Mesenteric fat pad (tissue), 1 donor: Measurements from ENCODE around the gene TAMALIN. TPM values are rescaled to one million over a fixed set of nuclear protein-coding genes. Genes with fewer than 3 reads are reported as not detected.
"Not testable (repeated sequence)": the region's sequence is repeated elsewhere in the genome, so short reads cannot be mapped to it uniquely, and the experiment has no call there.

ENCODE experiments used
- DNase-seq: peaks from one replicate; pipeline ENCODE4 v3.0.0-alpha.2; 2020; ENCODE audit warnings: low spot score
- long read RNA-seq: library from polyadenylated mRNA; unstranded; transcript quantifications from one replicate; pipeline ENCODE4 v2.0.0, GENCODE V29; 2020
- total RNA-seq: library from RNA; stranded (reverse); fragmentation: NEBNext Ultra II Directional; extraction: Animal tissue kit (Norgen Biotek cat#: 25700); gene quantifications from one replicate; pipeline ENCODE4 v1.2.1, GENCODE V29; 2021
- donor health status: DM: yes; HTN: yes; CAD: no.

The TAMALIN gene
- total RNA-seq: 117 TPM
- long read RNA-seq, partial matches to known transcripts: 0 of 7 reads
- long read RNA-seq, other reads (novel, unspliced or antisense): 7 of 7 reads

DNA sequence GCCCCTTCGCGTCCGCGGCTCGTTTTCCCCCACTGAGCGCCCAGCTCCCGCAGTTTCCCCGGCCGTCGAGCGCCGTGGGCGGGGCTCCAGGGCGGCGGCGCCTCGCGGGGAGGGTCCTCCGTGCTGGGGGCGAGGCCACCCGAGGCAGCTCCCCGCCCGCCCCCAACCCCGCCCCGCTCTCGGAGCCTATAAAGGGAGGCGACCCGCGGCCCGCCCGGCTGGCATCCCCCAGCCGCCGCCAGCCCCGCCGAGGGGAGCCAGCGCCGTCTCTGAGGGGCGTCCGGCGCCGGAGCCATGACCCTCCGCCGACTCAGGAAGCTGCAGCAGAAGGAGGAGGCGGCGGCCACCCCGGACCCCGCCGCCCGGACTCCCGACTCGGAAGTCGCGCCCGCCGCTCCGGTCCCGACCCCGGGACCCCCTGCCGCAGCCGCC, at the start of gene TAMALIN:
Gene TAMALIN, plus strand, starts transcription at position 221 of the 432 bp plus-strand sequence. Its CDS starts 74 bp downstream, at position 295.
- DNase-seq: peak; percentile 94

DNA sequence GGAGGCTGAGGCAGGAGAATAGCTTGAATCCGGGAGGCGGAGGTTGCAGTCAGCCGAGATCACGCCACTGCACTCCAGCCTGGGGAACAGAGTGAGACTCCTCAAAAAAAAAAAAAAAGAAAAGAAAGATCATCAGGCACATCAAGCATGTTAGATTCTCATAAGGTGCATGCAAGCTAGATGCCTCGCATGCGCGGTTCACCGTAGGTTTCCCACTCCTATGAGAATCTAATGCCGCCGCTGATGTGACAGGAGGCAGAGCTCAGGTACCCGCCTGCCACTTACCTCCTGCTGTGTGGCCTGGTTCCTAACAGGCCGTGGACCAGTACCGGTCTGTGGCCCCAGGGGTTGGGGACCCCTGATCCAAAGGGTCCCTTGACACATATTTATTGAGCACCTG, 48.2 kb upstream of the TAMALIN start:
- no peak for DNase-seq

DNA sequence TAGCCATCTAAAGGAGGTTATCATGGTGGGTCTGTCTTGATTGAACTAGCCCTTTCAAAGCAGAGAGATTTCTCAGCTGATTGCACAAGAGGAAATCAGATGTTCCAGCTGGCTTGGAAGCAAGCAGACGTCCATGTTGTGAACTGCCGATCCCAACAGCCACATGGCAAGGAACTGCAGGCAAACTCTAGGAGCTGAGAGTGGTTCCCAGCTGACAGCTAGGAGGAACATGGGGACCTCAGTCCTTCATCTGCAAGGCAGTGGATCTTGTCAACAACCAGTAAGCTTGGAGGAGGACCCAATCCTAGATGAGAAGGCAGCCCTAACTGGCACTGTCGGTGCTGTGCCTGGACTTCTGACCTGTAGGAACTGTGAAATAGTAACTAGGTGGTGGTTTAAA, 47.5 kb upstream of the TAMALIN start:
- DNase-seq: no peak

DNA sequence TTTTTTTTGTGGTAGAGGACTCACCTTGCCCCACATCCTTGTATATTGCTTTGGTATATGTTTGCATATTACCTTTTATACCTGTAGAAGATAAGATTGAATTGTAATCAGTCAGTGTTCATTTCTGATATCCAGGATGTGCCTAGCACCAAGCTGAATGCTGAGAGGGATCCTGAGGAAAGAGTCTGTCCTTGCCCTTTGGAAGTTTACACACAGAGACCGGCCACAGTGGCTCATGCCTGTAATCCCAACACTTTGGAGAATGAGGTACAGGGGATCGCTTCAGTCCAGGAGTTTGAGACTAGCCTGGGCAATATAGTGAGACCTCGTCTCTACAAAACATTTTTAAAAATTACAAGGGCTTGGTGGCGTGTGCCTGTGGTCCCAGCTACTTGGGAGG, 46.8 kb upstream of the TAMALIN start:
- no peak for DNase-seq

DNA sequence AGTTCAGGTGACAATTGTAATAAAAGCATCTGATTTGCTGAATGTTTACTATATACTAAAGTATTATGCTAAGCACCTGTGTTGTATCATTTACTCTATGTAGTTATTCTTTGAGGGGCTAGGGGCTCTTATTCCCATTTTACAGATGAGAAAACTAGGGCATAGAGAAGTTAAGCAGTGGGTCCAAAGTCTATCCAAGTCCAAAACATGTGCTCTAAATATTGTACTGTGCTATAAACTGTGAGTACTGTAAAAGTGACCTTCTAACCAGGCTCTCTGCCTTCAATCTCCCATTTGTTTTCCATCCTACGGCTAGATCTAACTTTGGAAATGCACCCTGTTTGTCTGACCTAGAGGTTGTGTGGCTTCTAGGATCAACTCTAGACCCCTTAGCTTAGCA, 46.3 kb upstream of the TAMALIN start:
- DNase-seq: no peak

DNA sequence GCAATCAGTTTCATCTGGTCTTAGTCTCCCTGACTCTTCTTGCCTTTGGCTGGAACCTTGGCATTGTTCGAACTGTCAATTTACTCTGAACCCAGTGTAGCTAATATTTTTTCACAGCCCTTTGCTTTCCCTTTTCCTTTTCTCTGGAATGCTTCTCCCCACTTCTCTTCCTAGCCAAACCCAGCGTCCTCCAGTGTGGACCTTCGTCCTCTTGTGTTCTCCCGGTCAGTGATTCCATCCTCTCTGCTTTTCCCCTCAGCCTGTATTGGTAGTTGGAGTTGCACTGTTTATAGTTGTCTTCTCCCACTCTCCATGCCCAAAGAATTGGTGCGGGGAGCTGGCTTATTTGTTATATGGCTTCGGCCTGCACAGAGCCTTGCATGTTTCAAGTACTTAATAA, 45.9 kb upstream of the TAMALIN start:
- no peak for DNase-seq

DNA sequence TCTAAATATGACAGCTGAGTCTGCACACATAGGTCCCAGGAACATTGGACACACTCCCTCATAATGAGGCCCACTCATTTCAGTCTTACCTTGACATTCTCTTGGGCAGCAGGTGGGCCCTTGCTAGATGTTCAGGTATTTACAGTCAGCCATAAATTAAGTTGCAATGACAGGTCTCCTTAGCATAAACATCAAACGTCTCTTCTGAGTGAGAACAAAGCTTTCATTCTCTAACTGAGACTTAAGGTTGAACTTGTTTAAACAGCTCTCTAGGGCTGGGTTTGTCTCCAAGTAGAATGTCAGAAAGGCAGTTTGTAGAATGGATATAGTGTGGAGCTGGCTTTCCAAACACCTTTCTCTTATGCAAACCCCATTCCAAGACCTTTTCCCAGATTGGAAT, 44.9 kb upstream of the TAMALIN start:
- DNase-seq: no peak

DNA sequence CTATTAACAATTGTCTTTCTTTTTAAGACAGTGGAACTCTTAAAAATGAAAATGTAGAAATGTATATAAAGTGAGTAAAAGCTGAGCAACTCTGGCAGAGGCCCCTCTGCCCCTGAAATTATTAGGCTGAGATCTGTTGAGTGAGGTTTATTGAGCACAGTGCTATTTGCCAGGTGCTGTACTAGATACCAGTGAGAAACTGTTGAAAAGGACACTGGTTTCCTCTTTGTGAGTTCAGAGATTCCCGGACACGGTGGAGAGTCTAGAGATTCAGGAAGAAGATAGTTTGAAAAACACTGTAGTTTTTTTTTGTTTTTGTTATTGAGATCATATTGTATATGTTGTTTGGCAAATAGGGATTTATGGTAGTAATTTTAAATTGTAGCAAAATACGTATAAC, 44.0 kb upstream of the TAMALIN start:
- no peak for DNase-seq

DNA sequence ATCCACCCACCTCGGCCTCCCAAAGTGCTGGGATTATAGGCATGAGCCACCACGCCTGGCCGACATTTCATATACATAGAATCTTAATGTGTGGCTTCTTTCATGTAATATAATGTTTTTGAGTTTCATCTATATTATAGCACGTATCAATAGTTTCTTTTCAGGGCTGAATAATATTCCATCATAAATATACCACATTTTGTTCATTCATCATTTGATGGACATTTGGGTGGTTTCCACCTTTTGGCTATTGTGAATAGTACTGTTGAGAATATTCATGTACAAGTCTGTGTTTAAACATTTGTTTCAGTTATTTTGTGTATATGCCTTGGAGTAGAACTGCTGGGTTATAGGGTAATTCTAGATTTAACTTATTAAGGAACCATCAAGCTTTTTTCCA, 43.3 kb upstream of the TAMALIN start:
- DNase-seq: no peak

DNA sequence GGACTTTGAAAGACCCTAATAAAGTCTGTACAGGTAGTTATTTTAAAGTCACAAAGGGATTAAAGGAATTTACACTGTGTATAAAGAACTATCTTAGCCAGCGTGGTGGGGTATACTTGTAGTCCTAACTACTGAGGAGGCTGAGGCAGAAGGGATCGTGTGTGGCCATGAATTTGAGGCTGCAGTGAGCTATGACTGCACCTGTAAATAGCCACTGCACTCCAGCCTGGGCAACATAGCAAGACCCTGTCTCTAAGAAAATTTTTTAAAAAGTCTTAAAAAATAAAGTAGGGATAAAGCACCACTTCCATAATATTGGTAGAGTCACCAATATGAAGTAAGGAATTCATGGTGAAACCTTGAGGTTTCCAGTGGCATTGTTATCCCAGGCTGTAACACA, 37.1 kb upstream of the TAMALIN start:
- no peak for DNase-seq

DNA sequence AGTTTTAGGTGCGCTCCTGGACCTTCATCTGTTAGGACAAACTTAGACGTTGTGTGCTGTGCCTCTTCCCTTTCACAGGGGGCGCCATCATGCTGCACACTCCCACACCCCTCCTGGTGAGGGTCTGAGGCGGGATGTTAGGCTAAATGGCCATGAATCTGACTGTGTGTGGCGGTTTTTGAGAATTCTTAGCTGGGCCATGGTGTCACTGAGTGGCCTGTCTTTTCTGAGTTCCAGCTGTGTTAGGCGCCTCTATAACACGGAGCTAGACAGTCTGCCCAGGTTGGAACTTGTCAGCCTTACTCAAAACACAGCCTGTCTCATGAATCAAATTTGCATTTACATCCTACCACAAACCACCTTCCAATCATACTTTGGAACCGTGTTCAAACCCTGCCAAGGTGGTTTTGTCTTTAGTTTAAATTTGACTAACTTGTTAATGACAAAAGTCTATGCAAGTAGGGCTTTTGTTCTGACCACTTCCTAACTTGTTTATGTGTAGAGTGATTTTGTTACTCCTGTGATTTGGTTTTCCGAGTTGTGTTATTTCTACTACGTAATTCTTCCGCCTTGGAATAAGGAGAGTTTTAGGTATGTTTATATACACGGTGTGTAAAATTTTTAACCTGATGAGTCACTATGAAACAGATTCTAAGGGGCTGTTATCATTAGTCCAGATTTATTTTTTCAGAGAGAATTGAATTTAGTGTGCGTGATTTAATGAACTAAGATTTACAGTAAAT, 35.7 kb upstream of the TAMALIN start:
- DNase-seq: no peak

DNA sequence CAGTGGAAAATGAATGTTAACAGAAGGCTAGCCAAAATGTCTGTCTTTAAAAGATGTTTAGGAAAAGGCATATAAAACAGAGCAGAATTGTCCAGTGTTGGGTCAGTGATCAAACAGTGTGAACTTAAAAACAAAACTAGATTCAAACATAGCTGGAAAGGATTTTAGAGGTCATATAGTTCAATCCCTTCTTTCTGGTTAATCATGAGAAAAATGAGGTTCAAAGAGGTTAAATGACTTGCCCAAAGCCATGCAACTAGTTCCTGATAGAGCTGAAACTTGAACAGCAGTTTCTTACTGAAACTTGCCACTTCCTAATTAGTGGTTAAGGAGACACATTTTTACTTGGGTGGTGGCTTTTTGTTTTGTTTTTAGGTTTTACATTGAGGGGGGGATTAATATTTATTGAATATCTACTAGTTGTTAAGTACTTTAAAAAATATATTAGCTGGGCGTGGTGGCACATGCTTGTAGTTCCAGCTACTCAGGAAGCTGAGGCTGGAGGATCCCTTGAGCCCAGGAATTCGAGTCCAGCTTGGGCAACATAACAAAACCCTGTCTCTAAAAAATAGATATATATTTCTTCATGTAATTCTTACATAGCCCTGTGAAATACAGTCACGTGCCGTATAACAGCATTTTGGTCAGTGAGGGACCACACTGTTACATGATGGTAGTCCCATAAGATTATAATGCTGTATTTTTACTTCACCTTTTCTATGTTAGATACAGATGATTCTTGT, 34.9 kb upstream of the TAMALIN start:
- no peak for DNase-seq

DNA sequence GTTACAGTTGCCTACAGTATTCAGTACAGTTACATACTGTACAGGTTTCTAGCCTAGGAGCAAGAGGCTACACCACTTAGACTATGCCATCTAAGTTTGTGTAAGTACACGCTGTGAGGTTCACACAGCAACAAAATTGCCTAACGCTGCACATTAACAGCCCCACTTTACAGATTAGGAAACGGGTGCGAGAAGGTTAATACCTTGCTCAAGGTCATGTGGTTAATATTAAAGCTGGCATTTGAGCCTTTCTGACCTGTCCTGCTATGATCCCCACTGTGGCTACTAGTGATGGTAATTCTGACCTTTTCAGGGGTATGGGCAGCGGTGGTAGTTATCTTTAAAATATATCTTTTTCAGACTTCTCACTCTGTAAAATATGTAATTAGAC, 34.3 kb upstream of the TAMALIN start:
- no peak for DNase-seq

DNA sequence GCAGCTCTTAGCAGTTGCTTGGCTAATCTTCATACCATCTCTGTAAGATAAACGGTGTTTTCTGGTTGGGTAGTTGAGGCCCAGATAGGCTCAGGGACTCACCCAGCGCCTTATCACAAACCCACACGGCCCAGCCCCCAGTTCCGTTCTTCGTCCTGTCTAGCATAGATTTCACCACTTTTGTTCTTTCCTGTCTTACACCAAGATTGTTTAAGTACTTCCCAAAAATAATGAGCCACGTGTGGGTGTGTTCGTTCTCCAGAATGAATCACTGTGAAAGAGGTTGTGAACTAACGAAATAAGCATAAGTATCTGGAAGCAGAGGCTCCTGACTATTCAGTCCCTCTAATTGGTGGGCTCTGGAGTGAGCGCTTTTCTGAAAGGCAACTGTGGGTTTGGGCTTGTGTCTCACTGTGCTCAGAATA, 33.9 kb upstream of the TAMALIN start:
- DNase-seq: no peak

DNA sequence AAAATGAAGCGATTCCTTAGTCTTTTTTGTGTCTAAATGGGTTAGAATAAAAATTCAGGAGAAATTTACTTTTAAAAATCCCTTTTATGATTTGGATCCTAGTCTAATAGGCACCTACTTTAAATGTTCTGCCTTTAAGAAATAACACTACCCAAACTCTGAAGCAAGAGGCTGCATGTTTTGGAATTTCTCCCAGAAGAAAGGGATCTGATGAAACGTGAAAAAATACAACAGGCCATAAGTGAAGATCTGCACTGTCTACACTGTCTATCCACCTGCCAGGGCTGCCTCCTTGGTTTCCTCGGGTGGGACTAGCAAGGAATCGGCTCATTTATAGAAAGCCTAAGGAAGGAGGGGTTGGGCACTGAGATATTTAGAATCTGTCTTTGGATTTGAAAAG, 33.2 kb upstream of the TAMALIN start:
- no peak for DNase-seq

DNA sequence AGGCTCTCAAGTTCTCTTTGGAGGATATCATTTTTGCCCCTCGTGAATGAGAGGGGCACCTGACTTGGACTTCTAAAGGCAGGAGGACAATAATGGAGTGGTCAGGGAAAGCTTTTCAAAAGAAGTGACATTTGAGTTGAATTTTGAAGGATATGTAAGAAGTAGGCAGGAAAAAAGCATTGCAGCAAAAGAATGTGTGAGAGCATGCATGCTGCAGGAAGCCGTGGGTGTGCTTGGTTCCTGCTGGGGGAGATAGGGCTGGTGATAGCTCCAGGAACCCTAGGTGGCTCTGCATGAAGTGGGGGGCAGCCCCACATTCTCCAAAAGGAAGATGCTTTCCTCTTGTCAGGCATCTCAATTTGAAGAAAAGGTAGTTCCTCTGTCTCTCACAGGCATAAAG, 32.1 kb upstream of the TAMALIN start:
- DNase-seq: no peak

DNA sequence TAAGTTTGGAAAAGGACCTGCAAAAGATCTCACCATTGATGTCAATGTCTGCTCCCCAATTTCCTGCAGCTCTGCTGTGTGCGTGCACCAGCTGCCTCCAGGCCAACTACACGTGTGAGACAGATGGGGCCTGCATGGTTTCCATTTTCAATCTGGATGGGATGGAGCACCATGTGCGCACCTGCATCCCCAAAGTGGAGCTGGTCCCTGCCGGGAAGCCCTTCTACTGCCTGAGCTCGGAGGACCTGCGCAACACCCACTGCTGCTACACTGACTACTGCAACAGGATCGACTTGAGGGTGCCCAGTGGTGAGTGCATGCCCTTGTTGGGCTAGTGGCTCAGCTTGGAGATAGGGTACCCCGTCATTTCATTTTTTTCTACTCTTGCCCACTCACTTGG, 31.6 kb upstream of the TAMALIN start:
- no peak for DNase-seq

DNA sequence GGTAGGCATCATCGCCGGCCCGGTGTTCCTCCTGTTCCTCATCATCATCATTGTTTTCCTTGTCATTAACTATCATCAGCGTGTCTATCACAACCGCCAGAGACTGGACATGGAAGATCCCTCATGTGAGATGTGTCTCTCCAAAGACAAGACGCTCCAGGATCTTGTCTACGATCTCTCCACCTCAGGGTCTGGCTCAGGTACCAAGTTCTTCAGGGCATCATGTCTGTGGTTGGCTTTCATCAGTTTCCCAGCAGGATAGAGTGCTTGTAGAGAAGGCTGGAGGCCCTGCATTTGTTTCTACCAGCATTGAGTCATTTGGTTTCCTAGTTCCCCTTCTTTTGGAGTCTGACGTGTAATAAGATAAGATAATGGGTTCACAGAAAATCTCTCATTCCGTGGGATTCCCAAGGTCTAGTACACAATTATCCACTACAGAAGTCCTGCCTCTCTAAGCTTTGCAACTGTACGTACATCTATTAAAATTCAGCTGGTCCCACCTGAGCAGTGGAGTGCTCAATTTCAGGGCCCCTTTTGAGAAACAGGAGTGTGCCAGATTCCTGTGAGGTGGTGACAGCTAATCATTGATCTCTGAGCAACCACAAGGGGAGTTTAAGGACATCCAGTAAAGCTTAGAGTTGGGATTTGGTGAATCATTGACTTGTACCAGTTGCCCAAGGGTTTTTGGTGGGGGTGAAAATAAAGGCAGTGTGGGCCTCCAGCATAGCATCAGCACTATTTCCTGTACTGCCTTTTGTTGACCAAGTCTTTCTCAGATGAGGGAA, 30.2 kb upstream of the TAMALIN start:
- no peak for DNase-seq

DNA sequence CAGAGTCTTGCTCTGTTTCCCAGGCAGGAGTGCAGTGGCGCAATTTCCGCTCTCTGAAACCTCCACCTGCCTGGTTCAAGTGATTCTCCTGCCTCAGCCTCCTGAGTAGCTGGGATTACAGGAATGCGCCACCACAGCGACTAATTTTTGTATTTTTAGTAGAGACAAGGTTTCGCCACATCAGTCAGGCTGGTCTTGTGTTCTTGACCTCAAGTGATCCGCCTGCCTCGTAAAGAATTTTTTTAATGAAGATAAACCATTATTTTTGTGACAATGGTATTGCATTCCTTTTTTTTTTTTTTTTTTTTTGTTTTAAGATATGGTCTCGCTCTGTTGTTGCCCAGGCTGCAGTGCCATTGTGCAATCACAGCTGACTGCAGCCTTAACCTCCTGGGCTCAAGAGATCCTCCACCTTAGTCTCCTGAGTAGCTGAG, 29.4 kb upstream of the TAMALIN start:
- DNase-seq: no peak

DNA sequence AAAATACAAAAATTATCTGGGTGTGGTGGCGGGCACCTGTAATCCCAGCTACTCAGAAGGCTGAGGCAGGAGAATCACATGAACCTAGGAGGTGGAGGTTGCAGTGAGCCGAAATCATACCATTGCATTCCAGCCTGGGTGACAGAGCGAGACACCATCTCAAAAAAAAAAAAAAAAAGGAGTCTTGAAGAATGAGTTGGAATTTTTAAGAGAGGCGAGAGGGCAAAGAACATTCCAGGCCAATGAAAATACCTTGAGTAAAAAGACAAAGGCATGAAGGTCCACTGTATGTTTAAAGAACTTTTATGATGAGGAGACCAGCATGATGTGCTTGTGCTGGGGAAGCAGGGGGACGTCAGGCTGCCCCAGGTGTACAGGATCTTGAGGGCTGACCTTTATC, 27.4 kb upstream of the TAMALIN start:
- DNase-seq: not testable (repeated sequence)

DNA sequence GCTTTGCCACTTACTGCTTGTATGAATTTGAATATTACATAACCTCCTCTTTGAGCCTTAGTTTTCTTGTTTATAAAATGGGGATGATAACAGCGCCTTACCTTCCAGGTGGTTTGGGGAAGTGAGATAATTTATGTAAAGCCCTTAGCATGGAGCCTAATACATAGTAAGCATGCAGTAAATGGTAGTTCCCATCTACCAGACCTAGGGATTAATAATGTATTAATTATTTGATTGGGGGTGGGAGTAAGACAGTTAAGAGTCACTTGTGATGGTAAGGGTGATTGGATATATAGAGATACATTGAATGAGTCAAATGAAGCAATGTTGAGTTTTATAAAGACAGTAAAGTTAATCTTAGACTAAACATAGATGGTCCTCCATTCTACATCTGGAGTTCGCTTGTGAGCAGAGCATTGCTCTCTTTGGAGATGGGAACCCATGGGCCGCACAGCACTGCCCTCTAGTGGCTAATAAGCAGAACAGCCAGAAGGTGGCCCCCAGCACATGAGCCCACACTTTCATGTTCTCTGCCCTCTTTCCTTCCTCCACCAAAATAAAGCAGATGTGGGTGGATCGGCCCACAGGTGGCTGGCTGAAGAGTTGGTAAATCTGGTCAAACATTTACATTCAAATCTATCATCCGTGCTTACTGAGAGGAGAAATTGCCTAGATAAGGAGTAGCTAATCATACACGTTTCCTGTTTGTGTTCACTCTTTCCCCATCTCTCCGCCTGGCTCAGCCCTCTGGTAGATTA, 26.5 kb upstream of the TAMALIN start:
- no peak for DNase-seq
